NCI-H1417 (cell line): ENCODE results near the gene EEIG1.
A peak's percentile ranks its signal among the peaks of the same experiment; 100 is the strongest.
"Not testable (repeated sequence)": the region's sequence is repeated elsewhere in the genome, so short reads cannot be mapped to it uniquely, and the experiment has no call there.

Experiments used
- DNase-seq, 3 experiments: peaks; one replicate each; lab custom pipeline; 2025; lab: John Stamatoyannopoulos, UW

Gene EEIG1

DNA sequence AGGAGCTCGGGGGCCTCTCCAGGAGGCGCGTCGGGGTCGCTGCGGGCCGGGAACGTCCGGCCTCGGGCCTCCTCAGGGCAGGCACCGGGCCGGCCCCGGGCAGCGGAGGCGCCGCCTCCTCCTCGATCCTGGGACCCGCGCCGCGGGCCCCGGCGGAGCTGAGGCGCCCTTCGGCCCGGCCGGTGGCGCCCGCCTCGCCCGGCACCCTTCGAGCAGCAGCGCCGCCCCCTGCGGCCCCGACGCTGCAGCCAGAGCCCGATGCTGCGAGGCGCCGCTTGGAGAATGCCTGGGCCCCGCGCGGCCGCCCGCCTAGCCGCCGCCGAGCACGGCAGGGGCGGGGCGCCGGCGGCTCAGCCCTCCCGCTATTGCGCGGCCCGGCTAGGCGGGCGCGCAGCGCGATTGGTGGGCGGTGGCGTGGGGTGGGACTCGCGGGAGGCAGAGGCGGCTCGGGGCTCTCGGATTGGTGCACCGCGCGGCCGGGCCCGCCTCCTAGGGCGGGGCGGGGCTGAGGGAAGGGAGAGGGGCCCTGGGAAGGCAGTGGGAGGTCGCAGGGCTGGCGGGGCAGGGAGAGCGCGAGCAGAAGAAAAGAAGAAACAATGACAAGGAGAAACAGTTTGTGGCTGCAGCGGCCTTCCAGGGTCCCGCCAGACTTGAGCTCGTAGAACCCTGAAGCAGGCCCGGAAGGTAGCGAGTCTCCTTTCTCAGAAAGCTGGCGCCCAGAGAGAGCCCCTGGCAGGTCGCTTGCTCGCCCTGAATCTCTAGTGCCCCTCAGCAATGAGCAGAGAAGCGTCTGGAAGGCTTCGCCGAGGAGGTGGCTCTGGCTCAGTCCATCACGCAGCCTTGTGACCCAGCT is at the start of gene EEIG1:
EEIG1 (minus strand) TSS at position 284 of the 853 bp plus-strand sequence. CDS start 852 bp downstream, outside the sequence.
- DNase-seq, result peak; percentile 87 to 99 (median 98)

DNA sequence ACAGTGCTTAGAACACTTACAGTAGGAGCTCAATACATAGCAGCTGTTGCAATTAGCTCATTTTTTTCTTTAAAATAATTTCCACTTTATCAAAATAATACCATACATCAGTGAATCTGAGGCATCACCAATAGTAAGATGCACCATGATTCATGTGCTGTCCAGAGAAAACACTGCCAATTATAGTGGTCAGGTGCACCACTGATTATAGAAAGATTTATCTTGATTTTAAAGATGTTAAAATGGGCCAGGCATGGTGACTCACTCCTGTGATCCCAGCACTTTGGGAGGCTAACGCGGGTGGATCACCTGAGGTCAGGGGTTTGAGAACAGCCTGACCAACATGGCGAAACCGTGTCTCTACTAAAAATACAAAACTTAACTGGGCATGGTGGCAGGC is 46.9 kb upstream of the EEIG1 start:
- DNase-seq, result no peak

DNA sequence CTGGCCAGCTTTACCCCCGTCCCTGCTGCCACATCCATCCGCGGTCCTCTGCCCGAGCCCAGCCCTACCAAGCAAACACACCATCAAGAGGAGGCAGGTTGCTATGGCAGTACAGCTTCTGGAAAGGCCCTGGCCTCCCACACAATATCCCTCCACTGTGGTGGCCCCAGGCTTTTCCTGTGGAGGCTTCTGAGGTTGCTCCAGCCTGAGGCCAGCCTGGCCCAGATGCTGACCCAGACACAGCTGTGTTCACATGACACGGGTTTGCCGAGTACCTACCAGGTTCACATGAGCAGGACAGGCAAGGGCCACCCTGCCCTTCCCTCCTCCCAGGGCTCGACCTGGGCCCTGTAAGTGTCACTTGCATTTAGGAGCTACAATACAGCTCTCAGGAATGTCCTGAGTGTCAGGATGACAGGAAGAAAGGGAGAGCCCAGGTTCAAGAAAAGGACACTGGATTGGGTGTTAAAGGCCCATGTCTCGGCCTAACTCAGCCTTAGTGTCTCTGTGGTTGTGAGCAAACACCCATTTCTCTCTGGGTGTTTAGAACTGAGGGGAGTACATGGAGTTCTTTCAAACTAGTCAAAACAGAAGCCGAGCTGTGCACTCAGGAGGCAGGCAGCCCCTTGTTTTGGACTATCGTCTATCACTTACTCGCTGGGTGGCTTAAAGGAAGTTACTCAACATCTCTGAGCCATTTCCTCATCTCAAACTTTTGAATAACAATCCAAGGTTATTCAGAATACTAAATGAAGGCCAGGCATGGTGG is 46.2 kb upstream of the EEIG1 start:
- peak in 2 of 3 experiments; percentile 9 to 13 for DNase-seq

DNA sequence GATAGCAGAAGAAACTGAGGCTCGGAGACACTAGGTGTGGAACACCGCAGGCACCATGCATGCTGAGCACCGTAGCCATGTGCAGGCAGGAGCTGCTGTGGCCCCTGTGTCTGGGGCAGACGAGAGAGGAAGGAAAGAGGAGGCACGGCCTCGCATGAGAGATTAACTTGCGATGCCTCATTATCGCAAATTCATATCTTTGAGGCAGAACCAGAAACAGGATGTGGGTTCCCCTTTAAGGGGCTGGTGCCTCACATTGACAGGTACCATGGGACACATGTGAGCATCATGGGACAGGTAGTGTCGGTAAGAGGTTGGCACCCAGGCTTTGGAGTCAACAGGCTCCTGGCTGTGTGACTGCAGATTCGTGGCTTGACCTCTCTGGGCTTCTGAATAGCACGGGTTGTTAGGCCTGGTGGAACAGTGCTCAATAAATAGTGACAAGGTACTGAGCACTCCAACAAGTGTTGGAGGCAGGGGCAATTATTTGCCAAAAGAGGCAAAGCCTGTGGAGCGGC is 45.5 kb upstream of the EEIG1 start:
- no peak for DNase-seq

DNA sequence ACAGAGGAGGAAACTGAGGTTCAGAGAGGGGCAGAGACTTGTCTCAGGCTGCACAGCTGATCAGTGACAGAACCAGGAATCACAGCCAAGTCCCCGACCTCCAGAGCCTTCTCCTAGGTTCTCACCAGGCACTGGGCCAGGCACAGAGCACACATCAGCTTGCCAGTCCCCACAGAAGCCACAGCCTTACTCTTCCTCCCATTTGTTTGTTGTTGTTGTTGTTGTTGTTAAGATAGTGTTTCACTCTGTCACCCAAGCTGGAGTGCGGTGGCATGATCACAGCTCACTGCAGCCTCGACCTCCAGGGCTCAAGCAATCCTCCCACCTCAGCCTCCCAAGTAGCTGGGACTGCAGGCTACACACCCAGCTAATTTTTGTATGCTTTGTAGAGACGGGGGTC is 44.9 kb upstream of the EEIG1 start:
- DNase-seq, result no peak

DNA sequence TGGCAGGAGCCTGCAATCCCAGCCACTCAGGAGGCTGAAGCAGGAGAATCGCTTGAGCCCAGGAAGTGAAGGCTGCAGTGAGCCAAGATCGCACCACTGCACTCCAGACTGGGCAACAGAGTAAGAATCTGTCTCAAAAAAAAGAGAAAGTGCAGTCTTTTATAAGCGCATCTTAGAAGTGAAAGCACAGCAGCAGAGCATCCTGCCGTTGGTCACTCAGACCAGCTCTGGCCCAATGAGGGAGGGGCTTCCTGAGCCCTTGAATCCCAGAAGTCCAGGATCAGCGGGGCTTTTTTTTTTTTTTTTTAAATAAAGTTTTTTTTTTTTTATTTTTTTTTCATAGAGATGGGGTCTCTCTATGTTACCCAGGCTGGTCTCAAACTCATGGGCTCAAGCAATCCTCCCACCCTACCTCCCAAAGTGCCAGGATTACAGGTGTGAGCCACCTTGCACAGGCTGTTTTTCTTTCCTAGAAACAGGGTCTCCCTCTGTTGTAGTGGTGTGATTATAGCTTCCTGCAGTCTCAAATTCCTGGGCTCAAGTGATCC is 44.0 kb upstream of the EEIG1 start:
- DNase-seq, result no peak

DNA sequence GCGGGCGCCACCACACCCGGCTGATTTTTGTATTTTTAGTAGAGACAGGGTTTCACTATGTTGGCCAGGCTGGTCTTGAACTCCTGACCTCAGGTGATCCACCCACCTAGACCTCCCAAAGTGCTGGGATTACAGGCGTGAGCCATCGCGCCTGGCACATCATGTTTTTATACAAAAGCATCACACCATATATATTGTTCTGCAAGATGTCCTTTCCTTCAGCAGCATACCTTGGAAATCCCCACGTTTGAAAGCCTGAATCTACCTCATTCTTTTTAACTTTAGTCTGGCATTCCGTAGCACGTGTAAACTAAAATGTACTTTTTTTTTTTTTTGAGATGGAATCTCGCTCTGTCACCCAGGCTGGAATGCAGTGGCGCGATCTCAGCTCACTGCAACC is 42.9 kb upstream of the EEIG1 start:
- not testable (repeated sequence) for DNase-seq

DNA sequence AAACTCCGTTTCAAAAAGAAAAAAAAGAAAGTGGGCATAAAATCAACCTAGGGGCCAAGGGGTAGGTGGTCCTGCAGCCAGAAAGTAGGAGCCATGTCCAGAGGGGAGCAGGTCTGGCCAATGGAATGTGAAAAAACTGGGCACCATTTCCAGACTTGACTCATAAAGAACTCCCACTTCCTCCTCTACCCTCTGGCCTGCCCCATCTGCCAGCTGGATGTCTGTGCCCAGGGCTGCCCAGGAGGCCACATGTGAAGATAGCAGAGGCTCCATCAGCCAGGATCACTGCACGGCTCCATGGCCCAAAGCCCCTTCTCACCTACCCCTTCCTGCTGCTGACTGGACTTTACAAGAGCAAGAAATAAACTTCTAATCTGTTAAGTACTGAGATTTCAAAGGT is 42.1 kb upstream of the EEIG1 start:
- DNase-seq, result no peak

DNA sequence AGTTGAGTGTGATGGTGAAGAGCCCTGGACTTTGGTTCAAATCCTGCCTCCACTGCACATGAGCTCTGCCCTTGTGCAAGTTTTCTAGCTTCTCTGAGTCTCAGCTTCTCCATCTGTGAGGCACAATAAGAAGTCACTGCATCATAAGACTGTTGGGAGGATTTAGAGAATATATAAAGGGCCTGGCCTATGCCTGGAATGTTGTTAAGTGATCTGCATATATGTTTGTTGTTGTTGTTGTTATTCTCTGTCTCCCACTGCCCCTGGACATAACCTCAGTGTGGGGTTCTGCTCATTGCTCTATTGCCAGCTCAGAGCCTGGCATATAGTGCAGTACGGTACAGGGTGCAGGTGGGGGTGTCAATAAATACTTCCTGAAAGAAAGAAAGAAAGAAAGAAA is 40.3 kb upstream of the EEIG1 start:
- no peak for DNase-seq

DNA sequence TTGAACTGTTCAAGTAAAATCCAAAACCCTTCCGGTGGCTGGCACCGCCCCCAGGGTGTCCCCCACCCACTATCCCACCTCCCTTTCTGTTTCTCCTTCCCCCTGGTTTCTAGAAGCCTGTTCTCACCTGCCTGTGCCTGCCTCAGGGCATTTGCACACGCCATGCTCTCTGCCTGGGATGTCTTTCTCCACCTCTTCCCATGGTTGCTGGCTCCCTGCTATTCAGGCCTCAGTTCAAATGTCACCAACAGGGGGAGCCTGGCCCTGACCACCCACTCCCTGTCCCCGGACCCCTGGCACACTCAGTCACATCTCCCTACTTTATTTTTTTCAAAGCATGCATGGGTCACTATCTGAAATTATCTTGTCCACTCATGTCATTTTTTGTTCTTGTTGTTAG is 39.9 kb upstream of the EEIG1 start:
- DNase-seq, result no peak

DNA sequence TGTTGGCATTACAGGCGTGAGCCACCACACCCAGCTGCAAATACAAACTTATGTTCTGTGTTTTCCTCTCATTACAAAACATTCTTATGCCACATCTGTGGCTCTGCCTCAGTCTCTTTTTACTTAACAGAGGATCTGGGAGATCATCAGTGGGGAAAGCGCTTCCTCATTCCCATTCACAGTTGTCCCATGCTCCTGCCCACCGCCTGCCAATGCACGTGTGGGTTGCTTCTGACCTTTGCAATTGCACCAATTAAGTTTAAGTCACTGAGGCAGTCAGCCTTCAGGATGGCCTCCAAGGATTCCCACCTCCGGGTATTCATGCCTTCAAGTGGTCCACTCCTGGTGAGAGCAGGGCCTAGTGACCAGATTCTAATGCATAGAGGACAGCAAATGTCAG is 34.9 kb upstream of the EEIG1 start:
- DNase-seq, result no peak

DNA sequence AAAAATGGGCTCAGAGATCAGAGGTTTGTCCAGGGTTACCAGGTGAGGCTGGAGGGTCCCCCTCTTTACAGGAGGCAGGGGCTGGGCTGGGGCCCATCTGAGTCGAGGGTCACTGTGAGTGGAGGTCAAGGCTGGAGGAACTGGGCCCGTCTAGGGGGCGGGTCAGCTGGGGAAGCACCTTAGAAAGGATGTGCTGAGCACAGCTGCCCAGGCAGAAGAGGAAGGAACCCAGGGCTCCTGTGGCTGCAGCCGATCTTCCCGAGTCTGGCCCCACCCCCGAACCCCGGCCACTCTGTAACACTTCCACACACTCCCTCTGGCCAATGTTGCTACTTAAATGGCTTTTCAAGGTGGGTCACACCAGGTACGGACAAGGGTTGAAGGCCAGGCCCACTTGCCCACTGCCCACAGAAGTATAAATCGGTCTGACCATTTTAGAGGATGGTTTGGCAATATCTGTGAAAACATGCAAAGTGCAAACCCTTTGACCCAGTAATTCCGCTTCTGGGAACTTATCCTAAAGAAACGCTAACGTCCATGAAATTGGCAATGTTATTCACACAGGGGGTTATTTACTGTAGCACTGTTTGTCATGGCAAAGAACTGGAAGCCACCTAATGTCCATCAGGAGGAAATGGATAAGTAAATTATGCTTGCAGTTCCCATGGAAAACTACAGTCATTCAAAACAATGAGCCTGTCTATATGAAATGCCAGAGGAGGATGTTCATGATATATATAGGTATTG is 30.5 kb upstream of the EEIG1 start:
- DNase-seq, result no peak

DNA sequence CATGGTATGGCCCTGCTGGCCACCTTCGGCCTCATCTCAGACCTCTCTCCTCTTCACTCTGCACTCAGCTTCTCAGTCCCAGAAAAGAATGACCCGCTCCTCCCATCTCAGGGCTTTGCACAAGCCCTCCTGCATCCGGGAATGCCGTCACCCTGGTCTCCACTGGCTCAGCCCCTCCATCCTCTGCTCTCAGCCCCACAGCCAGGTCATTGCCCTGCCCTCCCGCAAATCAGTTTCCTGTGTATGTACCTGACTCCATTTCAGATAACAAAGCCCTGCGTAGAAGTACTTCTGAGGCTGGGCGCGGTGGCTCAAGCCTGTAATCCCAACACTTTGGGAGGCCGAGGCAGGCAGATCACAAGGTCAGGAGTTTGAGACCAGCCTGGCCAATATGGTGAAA is 28.9 kb upstream of the EEIG1 start:
- no peak for DNase-seq

DNA sequence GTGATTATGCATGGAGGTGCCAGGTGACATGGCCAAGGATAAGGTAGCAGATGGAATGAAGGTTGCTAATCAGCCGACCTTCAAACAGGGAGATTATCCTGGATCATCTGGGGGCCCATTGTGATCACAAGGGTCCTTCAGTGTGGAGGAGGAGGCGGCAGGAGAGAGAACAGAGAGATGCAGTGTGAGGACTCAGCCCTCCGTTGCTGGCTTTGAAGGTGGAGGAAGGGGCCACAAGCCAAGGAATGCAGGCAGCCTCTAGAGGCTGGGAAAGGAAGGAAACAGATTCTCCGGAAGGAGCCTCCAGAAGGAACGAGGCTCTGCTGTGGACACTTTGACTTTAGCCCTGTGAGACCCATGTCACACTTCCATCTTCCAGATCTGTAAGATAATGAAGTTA is 27.4 kb upstream of the EEIG1 start:
- DNase-seq, result no peak

DNA sequence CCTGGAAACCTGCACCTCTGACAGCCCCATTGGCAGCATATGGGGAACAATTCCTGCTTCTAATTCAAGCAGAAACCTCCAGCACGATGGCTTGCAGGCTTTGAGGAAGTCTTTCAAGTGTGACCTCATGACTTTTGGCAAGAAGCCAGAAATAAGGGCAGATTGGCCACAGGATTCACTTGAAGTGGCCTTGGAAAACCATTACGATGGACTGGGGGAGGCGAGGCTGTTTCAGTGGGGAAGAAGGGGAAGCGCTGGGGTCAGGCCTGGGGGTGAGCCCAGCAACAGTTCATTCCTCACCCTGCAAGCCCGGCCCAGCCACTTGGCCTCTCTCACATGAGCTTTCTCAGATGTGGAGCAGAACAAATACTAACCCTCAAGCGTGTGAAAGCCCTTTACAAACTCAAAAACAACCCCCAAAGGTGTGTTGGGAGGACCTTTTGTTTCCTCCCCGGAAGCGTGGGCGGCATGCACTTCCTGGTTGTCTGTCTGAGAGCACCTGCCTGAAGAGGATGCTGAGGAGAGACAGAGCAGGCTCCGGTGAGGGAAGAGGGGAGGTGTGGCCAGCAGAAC is 26.9 kb upstream of the EEIG1 start:
- peak; percentile 15 to 73 (median 42) for DNase-seq

DNA sequence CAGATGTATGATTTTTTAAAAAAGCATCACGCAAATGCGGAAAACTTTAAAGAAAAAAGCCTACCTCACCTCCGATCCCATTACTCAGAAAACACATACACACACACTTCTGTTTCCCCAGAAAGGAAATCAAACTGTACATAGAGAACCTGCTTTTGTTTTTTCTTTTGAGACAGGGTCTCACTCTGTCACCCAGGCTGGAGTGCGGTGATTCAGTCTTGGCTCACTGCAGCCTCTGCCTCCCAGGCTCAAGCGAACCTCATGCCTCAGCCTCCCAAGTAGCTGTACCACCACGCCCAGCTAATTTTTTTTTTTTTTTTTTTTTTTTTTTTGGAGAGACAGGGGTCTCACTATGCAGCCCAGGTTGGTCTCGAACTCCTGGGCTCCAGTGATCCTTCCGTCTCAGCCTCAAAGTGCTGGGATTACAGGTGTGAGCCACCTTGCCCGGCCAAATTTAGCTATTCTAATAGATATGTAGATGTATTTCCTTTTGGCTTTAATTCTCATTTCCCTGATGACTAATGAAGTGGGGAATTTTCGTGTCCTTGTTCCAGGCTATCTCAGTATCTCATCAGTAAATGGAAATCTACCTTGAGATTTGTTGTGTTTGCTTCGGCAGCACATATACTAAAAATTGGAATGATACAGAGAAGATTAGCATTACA is 25.7 kb upstream of the EEIG1 start:
- DNase-seq, result no peak

DNA sequence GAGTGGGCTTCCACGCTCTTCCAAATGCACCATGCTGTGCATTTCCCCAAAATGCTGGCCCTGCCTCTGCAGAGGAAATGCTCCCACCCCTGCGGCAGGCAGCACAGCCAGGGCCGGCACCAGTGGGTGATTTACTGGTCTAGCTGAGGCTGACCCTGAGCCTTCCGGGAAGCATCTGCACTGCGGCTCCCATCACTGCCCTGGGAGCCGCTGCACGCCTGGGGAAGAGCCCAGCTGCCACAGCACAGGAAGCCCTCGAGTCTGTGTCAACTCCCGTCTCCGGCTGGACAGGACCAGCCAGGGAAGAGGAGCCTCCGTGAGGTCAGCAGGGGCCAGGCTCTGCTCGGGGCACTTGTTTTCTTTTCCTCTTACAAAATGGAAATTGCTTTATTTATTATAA is 25.1 kb upstream of the EEIG1 start:
- peak in 2 of 3 experiments; percentile 17 to 65 for DNase-seq

DNA sequence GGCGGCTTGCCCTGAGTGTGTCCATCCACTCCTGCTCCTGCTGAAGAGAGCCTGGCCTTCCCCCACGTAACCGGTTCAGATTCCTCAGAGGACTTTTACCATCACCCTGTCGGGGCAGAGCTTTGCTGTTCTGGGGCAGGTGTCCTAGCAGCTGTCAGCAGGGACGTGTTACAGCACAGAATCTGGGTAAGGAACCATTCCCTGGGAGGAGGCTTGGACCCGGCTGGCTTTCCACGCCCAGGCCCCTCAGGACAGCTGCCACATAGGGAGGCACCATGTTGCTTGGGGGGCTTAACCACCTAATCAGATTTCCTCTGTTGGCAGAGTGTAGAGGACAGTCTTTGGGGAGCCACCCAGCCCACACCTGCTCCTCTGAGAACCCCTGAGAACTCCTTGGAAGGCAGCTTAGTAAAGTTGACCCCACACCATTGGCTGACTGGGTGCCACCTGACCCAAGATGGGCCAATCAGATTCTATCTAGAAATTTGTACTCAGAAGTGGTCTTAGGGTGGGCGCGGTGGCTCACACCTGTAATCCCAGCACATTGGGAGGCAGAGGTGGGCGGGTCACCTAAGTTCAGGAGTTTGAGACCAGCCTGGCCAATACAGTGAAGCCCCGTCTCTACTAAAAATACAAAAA is 23.3 kb upstream of the EEIG1 start:
- DNase-seq, result no peak

DNA sequence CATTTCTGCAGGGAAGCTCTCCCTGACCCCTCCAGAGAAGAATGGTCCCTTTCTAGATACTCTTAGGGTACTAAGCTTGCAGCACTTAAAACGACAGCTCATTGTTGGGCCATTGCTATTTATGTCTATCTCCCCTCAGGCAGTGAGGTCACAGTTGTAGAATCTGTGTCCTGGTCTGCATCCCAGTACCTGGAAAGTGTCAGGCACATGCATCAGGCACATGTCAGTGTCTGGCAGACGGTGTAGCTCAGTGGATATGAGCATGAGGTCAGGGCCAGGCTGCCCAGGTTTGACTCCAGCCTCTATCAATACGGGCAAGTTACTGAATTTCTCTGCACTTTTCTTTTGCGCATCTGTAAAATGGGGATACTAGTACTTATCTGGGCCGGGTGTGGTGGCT is 22.2 kb upstream of the EEIG1 start:
- DNase-seq, result no peak

DNA sequence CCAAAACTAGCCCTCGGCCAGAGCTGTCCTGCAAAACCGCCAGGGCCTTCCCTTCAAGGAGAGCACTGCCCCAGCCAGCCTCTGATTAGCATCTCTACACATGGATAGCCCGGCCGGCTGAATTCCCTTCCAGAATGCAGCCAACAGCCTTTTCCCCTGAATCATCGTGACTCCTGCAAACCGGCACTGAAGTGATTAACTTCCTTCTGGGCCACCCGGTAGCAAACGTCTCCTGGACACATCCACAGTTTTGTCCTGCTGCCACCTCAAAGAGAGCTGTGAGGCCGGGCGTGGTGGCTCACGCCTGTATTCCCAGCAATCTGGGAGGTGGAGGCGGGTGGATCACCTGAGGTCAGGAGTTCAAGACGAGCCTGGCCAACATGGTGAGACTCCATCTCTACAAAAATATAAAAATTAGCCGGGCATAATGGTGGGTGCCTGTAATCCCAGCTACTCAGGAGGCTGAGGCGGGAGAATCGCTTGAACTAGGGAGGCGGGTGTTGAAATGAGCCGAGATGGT is 21.1 kb upstream of the EEIG1 start:
- DNase-seq, result no peak
